Activated naive CD4-positive, alpha-beta T cell treated with anti-CD3 and anti-CD28 coated beads, Interleukin-2, amount 50 U/mL, for 72 hours (primary cell): ENCODE measurements around the gene INPP4B. TPM values are rescaled to one million over a fixed set of nuclear protein-coding genes. Genes with fewer than 3 reads are reported as not detected.

Source experiments
- ATAC-seq, 2 donors: fragments of 150-1000 bp; cut with Tn5 transposase; 2 replicates each; pipeline ENCODE4 v1.10.0; 2021; ENCODE audit warnings: mild to moderate bottlenecking in 2 of 2, moderate library complexity in 2 of 2
- DNase-seq, 2 donors: peaks; one replicate each; pipeline ENCODE4 v3.0.0; 2021 to 2022; ENCODE audit warnings: low spot score in 2 of 2
- H3K27ac Mint-ChIP-seq, 2 donors: one replicate each; pipeline ENCODE4 v1.8.0; 2022; ENCODE audit warnings: mild to moderate bottlenecking in 2 of 2, mixed read lengths in 2 of 2
- H3K36me3 Mint-ChIP-seq, 2 donors: one replicate each; pipeline ENCODE4 v1.8.0; 2022; ENCODE audit warnings: mixed read lengths in 2 of 2
- H3K9me3 Mint-ChIP-seq, 2 donors: one replicate each; pipeline ENCODE4 v1.8.0; 2022; ENCODE audit warnings: mixed read lengths in 2 of 2
- total RNA-seq, 2 donors: library from RNA; stranded (reverse); gene quantifications; one replicate each; pipeline ENCODE4 v1.2.3, GENCODE V29; 2022

INPP4B gene
- total RNA-seq, 2 donors from 2014 or later: 63.9 to 81.3 TPM

DNA sequence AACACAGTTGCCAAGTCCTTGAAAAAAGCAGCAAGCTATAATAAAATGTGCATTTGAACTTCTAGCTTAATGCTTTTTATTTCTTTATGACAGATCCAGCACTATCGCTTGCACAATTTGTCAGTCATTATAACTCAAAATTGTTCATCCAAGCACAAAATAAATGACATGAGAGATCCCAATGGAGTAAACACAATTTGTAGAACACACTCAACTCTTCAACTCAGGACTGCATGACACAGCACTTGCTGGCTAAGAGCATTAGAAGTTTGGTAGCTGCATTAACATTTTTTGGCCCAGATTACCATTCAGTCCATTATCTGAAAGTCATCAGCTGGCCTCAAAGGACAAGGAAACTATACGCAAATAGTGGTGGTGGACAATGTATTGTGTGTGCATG lies 530.1 kb downstream of the INPP4B start:
- Mint-ChIP-seq H3K9me3 (peaks cover 3 to 5% of the 10 kb centered on the region in 2 donors), H3K36me3 (peaks cover 47 to 67% of the 10 kb centered on the region in 2 donors), H3K27ac (no peak overlapping the region)
- ATAC-seq (no peak), DNase-seq (no peak)

DNA sequence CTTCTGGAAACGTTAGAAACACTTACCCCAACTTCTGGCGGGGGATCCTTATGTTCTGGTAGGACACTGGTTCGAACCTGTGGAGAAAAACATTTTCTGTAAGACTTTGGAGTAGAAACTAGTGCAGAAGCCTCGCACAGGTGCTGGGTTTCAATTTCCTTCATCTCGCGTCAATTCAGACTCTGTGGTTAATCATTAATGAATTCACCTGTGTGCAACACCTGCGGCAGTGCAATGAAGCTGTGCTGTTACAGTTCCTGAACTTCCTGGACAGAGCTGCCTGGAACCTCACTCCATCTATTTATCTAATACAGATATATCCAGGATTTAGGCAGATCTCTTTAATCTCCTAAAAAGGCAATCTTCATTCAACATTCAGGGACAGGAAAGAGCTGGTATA lies 531.4 kb downstream of the INPP4B start:
- Mint-ChIP-seq H3K9me3 (peaks cover 3 to 5% of the 10 kb centered on the region in 2 donors), H3K36me3 (peaks cover 44 to 61% of the 10 kb centered on the region in 2 donors), H3K27ac (peak overlapping the region in 1 of 2 donors; percentile 24)
- no peak for DNase-seq
- ATAC-seq: no peak

DNA sequence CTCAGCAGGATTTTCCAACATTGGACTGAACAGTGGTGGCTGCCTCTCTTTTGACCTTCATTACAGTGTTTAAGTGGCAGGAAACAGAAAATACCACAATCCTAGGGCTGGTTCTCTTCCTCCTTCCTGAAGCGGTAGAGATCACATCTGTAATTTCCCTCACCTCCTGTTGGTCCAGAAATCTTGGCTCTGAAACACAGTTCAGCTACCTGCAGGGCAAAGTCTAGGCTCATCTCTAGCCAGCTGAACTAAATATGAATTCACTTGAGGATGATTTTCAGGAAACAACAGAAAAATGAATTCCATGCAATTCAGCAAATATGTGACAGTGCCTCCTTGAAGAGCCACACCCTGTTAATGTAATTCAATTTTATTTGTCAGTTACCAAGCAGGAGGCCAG lies 531.9 kb downstream of the INPP4B start:
- peaks cover 3 to 5% of the 10 kb centered on the region in 2 donors for H3K9me3 Mint-ChIP-seq
- DNase-seq (no peak), ATAC-seq (no peak)
- peak overlapping the region in 1 of 2 donors; percentile 24 for H3K27ac Mint-ChIP-seq
- H3K36me3 Mint-ChIP-seq: peaks cover 44 to 57% of the 10 kb centered on the region in 2 donors

DNA sequence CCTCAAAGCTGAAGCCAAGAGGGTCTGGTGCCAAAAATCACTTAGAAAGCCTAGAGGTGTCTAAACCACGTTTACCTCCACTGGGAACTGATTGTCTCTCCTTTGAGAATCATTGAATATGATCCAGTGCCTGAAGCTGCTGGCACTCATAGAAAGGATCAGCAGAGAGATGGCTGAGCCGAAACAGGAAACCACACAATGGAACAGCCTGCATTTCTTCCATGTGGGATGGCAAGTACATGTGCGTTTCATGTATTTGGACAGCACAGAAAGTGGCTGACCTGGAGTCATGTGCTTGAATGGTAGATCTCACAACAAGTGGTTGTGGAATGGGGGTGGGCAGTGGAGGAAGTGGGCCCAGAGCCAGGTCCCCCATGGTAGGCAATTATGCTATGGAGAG lies 533.7 kb downstream of the INPP4B start:
- peak overlapping the region in 1 of 2 donors; percentile 25 for H3K27ac Mint-ChIP-seq
- ATAC-seq: no peak
- DNase-seq: no peak
- H3K36me3 Mint-ChIP-seq: peaks cover 39 to 47% of the 10 kb centered on the region in 2 donors
- H3K9me3 Mint-ChIP-seq: no peaks in the 10 kb centered on the region

DNA sequence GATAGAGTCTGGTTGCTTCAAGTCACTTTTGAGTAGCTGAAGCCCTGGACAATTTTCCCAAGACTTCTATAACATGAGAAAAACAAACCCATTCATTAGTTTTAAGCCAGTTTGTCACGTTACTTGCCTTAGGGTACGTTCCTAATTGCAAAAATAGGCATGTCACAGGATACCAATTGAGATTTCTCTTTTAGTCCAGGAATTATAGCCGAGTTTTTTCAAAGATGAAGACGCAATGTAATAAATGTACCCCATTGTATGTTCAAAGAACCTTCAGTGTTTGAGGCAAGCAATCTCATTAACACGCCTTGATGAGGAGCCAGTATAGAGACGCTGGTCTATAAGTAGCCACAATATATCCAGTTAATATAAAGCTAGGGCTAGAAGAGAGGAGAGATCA lies 534.2 kb downstream of the INPP4B start:
- no peak for ATAC-seq
- H3K27ac Mint-ChIP-seq: no peak overlapping the region

DNA sequence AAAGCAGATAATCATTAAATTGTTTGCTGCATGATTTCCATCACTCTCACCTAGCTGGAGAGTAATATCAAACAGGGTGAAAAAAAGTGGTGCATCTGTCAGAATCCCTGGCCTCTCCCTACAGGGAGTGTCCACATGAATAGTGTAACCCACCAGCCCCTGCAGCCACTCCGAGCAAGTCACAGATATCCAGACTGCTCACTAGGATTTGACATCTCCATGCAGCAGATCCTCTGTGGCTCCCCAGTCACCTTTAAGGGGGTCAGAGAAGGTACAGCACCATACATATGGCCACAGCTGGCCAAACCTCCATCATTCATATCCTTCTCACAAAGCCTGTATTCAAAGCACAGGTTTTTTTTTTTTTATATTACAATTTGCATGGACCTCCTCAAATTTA lies 536.3 kb downstream of the INPP4B start:
- no peaks in the 10 kb centered on the region for H3K9me3 Mint-ChIP-seq

More for the DNA sequence above, 534.2 kb downstream of the INPP4B start:
- Mint-ChIP-seq H3K9me3 (no peaks in the 10 kb centered on the region), H3K36me3 (peaks cover 36 to 46% of the 10 kb centered on the region in 2 donors)
- DNase-seq: no peak

DNA sequence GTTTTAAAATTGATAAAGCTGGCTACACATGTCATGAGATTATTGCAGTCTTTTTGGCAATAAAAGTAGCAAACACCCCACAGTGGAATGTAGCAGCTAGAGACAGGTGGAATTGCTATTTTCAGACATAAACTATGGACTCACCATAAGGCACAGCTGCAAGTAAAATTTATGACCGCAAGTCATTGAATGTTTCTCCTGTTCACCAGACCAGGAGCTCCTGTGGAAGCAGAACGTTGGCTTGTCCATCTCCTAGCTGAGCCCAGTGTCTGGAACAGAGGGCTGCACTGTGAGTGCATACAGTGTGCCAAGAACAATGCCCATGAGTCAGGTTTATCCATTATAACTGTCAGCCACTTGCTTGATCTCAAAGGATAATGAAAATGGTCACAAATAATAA lies 538.2 kb downstream of the INPP4B start:
- H3K27ac Mint-ChIP-seq: no peak overlapping the region
- no peaks in the 10 kb centered on the region for H3K9me3 Mint-ChIP-seq
- no peak for ATAC-seq
- DNase-seq: no peak
- peaks cover 21 to 33% of the 10 kb centered on the region in 2 donors for H3K36me3 Mint-ChIP-seq

More for the DNA sequence above, 536.3 kb downstream of the INPP4B start:
- Mint-ChIP-seq H3K36me3 (peaks cover 31 to 41% of the 10 kb centered on the region in 2 donors), H3K27ac (no peak overlapping the region)
- ATAC-seq (peak in 1 of 2 donors; percentile 16), DNase-seq (no peak)

DNA sequence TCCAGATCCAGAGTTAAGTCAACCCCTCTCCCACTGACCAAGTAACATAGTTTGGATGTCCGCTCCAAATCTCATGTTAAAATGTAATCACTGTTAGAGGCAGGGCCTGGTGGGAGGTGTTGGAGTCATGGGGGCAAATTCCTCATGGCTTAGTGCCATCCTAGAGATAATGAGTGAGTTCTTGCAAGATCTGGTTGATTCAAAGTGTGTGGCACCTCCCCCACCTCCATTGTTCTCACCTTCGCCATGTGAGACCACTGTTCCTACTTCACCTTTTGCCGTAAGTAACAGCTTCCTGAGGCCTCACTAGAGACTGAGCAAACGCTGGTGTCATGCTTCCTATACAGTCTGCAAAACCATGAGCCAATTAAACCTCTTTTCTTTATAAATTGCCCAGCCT lies 548.8 kb downstream of the INPP4B start:
- H3K27ac Mint-ChIP-seq: no peak overlapping the region
- H3K9me3 Mint-ChIP-seq: peaks cover 0 to 6% of the 10 kb centered on the region in 2 donors
- peaks cover 21 to 74% of the 10 kb centered on the region in 2 donors for H3K36me3 Mint-ChIP-seq
- ATAC-seq (no peak), DNase-seq (no peak)

DNA sequence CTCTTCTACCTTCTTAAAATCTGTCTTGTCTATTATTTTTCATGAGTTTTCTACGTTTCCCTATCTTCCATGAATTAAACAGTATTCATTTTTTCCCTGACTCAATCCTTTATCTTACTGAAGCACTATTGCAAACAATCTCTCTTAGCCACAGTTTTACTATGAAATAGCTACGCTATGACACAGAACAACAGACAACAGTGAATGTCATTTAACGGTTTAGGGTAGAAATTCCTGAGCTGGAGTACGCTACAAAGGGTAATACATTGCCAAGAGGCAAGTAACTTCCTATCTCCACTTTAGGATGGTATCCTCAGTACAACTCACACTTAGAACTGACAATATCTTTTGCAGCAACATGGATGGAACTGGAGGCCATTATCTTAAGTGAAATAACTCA lies 552.6 kb downstream of the INPP4B start:
- Mint-ChIP-seq H3K27ac (no peak overlapping the region), H3K9me3 (peaks cover 0 to 23% of the 10 kb centered on the region in 2 donors), H3K36me3 (peaks cover 34 to 83% of the 10 kb centered on the region in 2 donors)
- ATAC-seq (no peak), DNase-seq (no peak)

DNA sequence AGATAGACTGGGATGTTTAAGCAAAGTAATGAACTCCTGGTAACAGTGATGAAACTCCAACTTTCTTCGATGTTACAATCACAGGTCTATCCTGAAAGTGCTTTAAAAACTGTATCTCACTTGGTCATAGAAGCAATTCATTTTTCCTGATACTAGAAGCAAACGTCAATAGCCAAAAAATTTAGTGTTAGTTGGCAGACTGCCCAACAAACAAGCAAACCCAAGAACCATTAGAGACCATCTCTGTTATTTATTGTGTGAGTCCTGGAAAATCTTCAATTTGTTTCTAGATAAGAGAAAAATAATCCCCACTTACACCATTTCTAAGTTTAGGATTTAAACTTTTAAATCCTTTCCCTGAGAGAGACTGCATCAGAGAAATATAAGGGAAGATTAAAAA lies 553.9 kb downstream of the INPP4B start:
- Mint-ChIP-seq H3K36me3 (peaks cover 26 to 74% of the 10 kb centered on the region in 2 donors), H3K27ac (no peak overlapping the region), H3K9me3 (peaks cover 0 to 23% of the 10 kb centered on the region in 2 donors)
- no peak for ATAC-seq
- no peak for DNase-seq

DNA sequence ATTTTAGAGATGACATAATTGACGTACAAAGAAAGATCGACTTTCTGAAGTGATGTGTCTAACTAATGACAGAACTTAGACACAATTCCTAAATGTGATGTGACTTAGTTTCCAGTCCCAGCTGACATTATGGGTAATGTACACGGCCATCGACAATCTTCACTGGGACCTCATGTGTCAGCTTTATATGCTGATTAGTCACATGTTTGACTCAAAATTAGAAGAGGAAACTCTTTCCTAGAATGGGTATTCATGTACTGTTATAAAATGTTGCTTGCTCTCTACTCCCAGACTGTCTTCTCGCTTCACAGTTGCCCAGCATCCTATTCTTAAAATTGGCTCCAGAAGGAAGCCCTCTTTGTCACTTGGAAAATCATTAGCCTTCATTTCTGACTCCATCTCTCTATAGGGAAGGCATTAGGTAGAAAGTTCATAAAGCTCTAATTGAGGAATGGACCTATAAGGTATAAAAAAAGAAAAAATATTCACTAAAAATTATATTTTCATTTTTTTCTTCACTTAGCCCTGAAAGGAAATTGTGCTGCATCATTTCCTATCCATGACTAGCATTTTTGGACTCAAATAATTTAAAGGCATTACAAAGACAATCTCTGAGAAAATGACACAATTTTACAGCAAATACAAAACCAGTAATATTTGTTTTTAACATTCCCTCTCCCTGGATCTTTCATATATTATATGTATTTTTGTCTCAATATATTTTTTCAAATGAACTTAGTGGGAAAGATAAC lies 554.6 kb downstream of the INPP4B start:
- DNase-seq: no peak
- H3K27ac Mint-ChIP-seq: peak overlapping the region in 1 of 2 donors; percentile 69
- ATAC-seq: peak in 1 of 2 donors; percentile 30
- peaks cover 0 to 23% of the 10 kb centered on the region in 2 donors for H3K9me3 Mint-ChIP-seq
- H3K36me3 Mint-ChIP-seq: peaks cover 26 to 67% of the 10 kb centered on the region in 2 donors

DNA sequence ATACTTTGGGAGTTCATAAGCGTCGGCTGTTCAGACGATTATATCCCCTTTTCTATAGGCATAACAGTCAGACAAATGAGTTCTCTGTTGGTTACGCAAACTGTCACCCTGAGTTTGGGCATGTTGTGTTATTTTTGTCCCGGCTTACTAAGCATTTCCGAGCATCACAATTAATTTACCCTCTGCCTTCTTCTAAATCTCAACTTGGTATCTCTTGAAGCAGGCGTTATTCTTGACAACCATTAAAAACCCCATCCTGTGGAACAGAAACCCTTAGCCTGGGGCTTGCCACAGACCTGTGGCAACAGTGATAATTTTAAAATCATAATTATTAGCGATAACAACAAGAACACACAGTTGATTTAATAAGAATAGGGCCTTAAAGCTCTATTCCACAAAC lies 558.7 kb downstream of the INPP4B start:
- Mint-ChIP-seq H3K9me3 (peaks cover 0 to 16% of the 10 kb centered on the region in 2 donors), H3K36me3 (peaks cover 20 to 35% of the 10 kb centered on the region in 2 donors), H3K27ac (no peak overlapping the region)
- no peak for DNase-seq
- no peak for ATAC-seq

DNA sequence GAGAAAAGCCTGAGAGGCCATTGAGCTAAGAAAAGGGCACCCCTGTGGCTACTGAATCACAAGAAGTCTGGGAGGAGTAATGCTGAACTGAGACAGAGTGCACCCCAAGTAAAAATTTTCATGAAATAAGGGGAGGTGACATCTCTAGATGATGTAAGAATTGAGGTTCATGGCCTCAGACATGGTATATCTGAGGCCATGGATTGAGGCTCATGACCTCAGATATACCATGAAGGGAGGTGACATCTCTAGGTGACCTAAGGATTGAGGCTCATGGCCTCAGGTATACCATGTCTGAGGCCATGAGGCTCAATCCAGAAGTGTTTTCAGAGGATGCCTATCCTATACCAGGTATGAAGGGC lies 560.9 kb downstream of the INPP4B start:
- Mint-ChIP-seq H3K27ac (no peak overlapping the region), H3K9me3 (peaks cover 0 to 6% of the 10 kb centered on the region in 2 donors), H3K36me3 (peaks cover 8 to 17% of the 10 kb centered on the region in 2 donors)
- ATAC-seq: peak; percentile 45 to 51
- no peak for DNase-seq

DNA sequence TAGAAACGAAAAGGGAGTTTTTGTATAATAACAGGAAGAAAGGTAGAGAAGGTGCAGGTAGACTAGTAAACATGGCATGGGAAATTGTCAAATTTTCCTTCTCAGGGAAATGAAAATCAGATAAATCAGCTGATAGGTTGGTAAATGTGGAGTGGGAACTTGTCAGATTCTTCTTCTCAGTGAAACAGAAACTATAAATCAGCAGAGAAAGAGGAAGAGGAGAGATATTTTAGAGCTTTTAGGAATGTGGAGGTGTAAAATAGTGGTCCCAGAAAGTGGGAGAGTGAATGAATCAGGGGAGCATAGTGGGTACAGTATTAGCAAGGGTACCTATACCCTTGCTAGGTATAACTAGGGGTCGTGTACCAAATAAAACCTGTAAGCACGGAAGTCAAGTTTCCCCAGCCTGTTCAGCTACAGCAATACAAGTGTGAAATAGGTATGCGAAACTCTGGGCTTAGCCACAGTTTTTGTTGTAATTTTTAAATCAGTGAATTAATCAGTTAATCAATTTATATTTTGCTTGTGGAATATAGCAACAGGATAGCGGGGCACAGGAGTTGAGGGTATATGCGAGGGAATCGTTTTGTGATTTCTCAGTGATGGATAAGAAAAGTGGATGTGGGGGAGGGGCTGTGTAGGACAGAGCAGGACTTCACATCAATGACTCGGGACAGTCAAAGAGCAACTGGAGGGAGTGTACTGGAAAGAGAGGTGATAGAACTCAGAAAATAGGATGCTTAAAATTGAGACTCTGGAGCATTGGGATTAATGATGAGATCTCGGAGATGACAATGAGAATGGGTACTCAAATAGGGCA lies 561.5 kb downstream of the INPP4B start:
- peak; percentile 23 to 33 for ATAC-seq
- Mint-ChIP-seq H3K36me3 (peaks cover 5 to 11% of the 10 kb centered on the region in 2 donors), H3K9me3 (peaks cover 0 to 2% of the 10 kb centered on the region in 2 donors), H3K27ac (no peak overlapping the region)
- DNase-seq: no peak

DNA sequence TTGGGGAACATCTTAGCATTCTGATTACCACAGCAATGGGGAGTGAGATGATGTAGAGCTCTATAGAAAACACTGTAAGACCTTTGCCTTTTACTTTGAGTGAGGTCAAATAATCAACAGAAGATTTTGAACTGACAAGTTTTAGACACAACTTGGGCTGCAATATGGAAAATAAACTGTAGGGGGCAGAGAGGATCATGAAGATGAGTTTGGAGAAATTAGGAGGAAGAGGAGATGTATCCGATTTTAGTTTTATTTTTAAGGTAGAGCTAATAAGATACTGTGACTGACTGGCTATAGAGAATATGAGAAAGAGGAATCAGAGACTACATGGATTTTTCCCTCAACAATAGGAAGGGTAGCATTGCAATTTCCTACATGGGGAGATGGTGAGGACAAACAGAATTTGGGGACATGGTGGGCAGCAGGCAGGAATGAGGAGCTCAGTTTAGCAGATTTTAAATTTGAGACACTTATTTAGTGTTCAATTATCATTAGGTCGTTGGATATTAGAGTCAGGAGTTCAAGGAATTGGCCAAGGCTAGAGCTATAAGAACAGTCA lies 563.1 kb downstream of the INPP4B start:
- H3K9me3 Mint-ChIP-seq: no peaks in the 10 kb centered on the region
- ATAC-seq: peak; percentile 19 to 22
- no peak overlapping the region for H3K27ac Mint-ChIP-seq
- DNase-seq: peak in 1 of 2 donors; percentile 62
- H3K36me3 Mint-ChIP-seq: peaks cover 0 to 6% of the 10 kb centered on the region in 2 donors

DNA sequence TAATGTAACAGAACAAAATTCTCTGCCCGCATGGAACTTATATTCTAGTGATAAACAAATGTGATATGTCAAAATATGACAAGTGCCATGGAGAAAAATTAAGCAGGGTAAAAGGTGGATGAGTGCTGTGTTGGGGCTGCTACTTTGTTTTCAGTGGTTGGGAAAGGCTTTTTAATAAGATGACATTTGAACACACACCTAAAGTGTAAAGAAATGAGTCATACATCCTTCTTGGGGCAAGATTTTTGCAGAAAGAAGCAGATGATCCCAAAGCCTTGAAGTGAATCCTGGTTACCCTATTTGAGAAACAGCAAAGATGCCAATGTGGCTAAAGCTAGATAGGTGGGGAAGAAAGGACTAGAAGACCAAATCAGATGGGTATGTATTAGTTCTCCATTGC lies 564.1 kb downstream of the INPP4B start:
- DNase-seq (no peak), ATAC-seq (peak; percentile 29 to 43)
- Mint-ChIP-seq H3K9me3 (no peaks in the 10 kb centered on the region), H3K36me3 (peaks cover 5 to 6% of the 10 kb centered on the region in 2 donors), H3K27ac (no peak overlapping the region)

DNA sequence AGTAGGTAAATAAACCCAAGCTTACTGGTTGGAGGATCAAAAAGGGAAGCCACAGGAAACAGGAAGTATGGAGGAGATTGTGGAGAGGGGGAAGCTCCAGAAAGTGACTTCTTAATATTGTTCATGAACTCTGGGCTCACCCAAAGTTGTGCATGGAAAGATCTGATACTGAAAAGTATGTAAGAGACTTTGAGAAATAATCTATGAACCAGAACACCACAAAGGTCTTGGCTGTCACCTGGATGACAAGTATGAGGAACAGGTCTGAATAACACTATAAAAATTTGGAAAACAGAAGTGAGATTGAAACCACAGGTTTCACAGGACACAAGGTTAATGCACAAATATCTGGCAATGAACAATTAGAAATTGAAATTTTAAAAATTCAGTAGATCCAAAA lies 567.4 kb downstream of the INPP4B start:
- peaks cover 6% of the 10 kb centered on the region in 2 donors for H3K36me3 Mint-ChIP-seq
- DNase-seq: no peak
- no peak for ATAC-seq
- H3K27ac Mint-ChIP-seq: no peak overlapping the region
- no peaks in the 10 kb centered on the region for H3K9me3 Mint-ChIP-seq
